ENCODE results near the gene ASB16. TPM values are rescaled to one million over a fixed set of nuclear protein-coding genes. Genes with fewer than 3 reads are reported as not detected.
A peak's percentile ranks its signal among the peaks of the same experiment; 100 is the strongest.
"Not testable (repeated sequence)": the region's sequence is repeated elsewhere in the genome, so short reads cannot be mapped to it uniquely, and the experiment has no call there.

Gene ASB16
- total RNA-seq, 4 donors from 2014 or later, result 0.14 to 2.3 (median 1.3) TPM; not detected in 1

GRCh38 chr17:44132275-44132821, 38.2 kb upstream of the ASB16 start:
- TF ChIP-seq CTCF (IDR thresholded peaks at IDR 0.05) (no peak), POLR2A (IDR thresholded peaks at IDR 0.05) (no peak)

GRCh38 chr17:44133918-44134476, 36.5 kb upstream of the ASB16 start:
- H3K4me3 ChIP-seq, result no peak overlapping the region
- no peak overlapping the region for H3K27ac ChIP-seq
- no peak for DNase-seq
- intact Hi-C loops (cut with DNase I; ENCODE audit: low total_unique reads), result no loop called here
- H3K27me3 ChIP-seq, result no peaks in the 10 kb centered on the region
- no peaks in the 10 kb centered on the region for H3K9me3 ChIP-seq
- H3K36me3 ChIP-seq, result no peaks in the 10 kb centered on the region
- TF ChIP-seq CTCF (IDR thresholded peaks at IDR 0.05), result no peak
- peaks cover 3 to 4% of the 10 kb centered on the region in 2 donors for H3K4me1 ChIP-seq

More at GRCh38 chr17:44132275-44132821, 38.2 kb upstream of the ASB16 start:
- Histone ChIP-seq H3K36me3 (no peaks in the 10 kb centered on the region), H3K4me1 (no peaks in the 10 kb centered on the region), H3K9me3 (no peaks in the 10 kb centered on the region), H3K4me3 (no peak overlapping the region), H3K27ac (no peak overlapping the region), H3K27me3 (no peaks in the 10 kb centered on the region)
- DNase-seq, result no peak
- intact Hi-C loops (cut with DNase I; ENCODE audit: low total_unique reads), result no loop called here

- Histone ChIP-seq H3K27ac (no peak overlapping the region), H3K36me3 (no peaks in the 10 kb centered on the region), H3K4me1 (peaks cover 3 to 4% of the 10 kb centered on the region in 2 donors), H3K27me3 (no peaks in the 10 kb centered on the region), H3K9me3 (no peaks in the 10 kb centered on the region), H3K4me3 (no peak overlapping the region)
- TF ChIP-seq POLR2A (IDR thresholded peaks at IDR 0.05) (no peak), CTCF (IDR thresholded peaks at IDR 0.05) (no peak)
- intact Hi-C loops (cut with DNase I; ENCODE audit: low total_unique reads), result no loop called here
- DNase-seq, result no peak
These were observed 35.5 kb upstream of the ASB16 start for GRCh38 chr17:44134752-44135568.

- H3K4me1 ChIP-seq, result peaks cover 3 to 4% of the 10 kb centered on the region in 2 donors
- H3K27ac ChIP-seq, result peak overlapping the region; percentile 39 to 83
- DNase-seq, result peak; percentile 88 to 94
- H3K9me3 ChIP-seq, result no peaks in the 10 kb centered on the region
- TF ChIP-seq CTCF (IDR thresholded peaks at IDR 0.05), result no peak
- peak in 1 of 2 donors; percentile 51 for TF ChIP-seq POLR2A (IDR thresholded peaks at IDR 0.05)
- H3K27me3 ChIP-seq, result no peaks in the 10 kb centered on the region
- H3K4me3 ChIP-seq, result peak overlapping the region in 1 of 2 donors; percentile 3
- no peaks in the 10 kb centered on the region for H3K36me3 ChIP-seq
- intact Hi-C loops (cut with DNase I; ENCODE audit: low total_unique reads), result no loop called here
These were observed 32.4 kb upstream of the ASB16 start for GRCh38 chr17:44137891-44138709.

GRCh38 chr17:44143921-44144320, 26.6 kb upstream of the ASB16 start:
- H3K9me3 ChIP-seq; H3K27me3 ChIP-seq; intact Hi-C loops (cut with DNase I; ENCODE audit: low total_unique reads); H3K4me3 ChIP-seq; H3K4me1 ChIP-seq; DNase-seq; H3K36me3 ChIP-seq; H3K27ac ChIP-seq: not testable (repeated sequence)
